Common myeloid progenitor, CD34-positive (primary cell): ENCODE measurements around the gene FNBP1. TPM values are rescaled to one million over a fixed set of nuclear protein-coding genes. Genes with fewer than 3 reads are reported as not detected.

Experiments used
- CTCF ChIA-PET: fragments of 350-600 bp; sonication (Branson Sonifier 250); formaldehyde crosslinking; loops from one replicate; lab custom pipeline; 2021; ENCODE audit warnings: antibody characterized with exemption; lab: Charles Lee
- POLR2A ChIA-PET: fragments of 350-600 bp; sonication (Branson Sonifier 250); formaldehyde crosslinking; loops from one replicate; lab custom pipeline; 2021; ENCODE audit warnings: antibody characterized with exemption; lab: Charles Lee
- DNase-seq, 3 donors: peaks; one replicate each; pipeline versions ENCODE4 v3.0.0 to v3.0.0-alpha.2; 2013
- H3K27ac ChIP-seq, 2 experiments: 1 replicate in 1 of 2; 2 replicates in 1 of 2; pipeline ENCODE4 v1.7.0; 2013; ENCODE audit warnings: inconsistent platforms in 2 of 2, low read length in 2 of 2, mild to moderate bottlenecking in 2 of 2, low read depth in 1 of 2, moderate library complexity in 1 of 2; ENCODE audit not compliant: severe bottlenecking in 2 of 2, insufficient read depth in 1 of 2, poor library complexity in 1 of 2
- H3K27me3 ChIP-seq, 5 experiments: replicated peaks in 2 of 5; 1 replicate in 3 of 5; 2 replicates in 2 of 5; pipeline versions ENCODE4 v1.6.1 to v1.7.0; 2013; ENCODE audit warnings: low read length in 4 of 5, mild to moderate bottlenecking in 2 of 5, moderate library complexity in 2 of 5, inconsistent platforms in 1 of 5; ENCODE audit not compliant: insufficient read depth in 5 of 5, control insufficient read depth in 4 of 5
- H3K36me3 ChIP-seq, 4 experiments: 1 replicate in 2 of 4; 2 replicates in 2 of 4; pipeline versions ENCODE4 v1.6.1 to v1.7.0; 2013; ENCODE audit warnings: low read length in 3 of 4, control low read depth in 1 of 4, mild to moderate bottlenecking in 1 of 4; ENCODE audit not compliant: control insufficient read depth in 4 of 4, insufficient read depth in 4 of 4
- H3K4me1 ChIP-seq, 4 experiments: 1 replicate in 3 of 4; 2 replicates in 1 of 4; pipeline versions ENCODE4 v1.6.1 to v1.7.1; 2013; ENCODE audit warnings: low read length in 3 of 4, mild to moderate bottlenecking in 3 of 4, control low read depth in 1 of 4, inconsistent platforms in 1 of 4, moderate library complexity in 1 of 4; ENCODE audit not compliant: control insufficient read depth in 4 of 4, insufficient read depth in 4 of 4; ENCODE audit errors: control extremely low read depth in 1 of 4
- H3K4me3 ChIP-seq, 7 experiments: 1 replicate in 4 of 7; 2 replicates in 3 of 7; pipeline versions ENCODE4 v1.5.1 to v1.7.0; 2013; ENCODE audit warnings: mild to moderate bottlenecking in 7 of 7, low read length in 6 of 7, moderate library complexity in 6 of 7, inconsistent platforms in 2 of 7, low read depth in 2 of 7, control low read depth in 1 of 7; ENCODE audit not compliant: insufficient read depth in 4 of 7, control insufficient read depth in 1 of 7; ENCODE audit errors: extremely low read depth in 1 of 7
- H3K9me3 ChIP-seq, 5 experiments: 1 replicate in 4 of 5; 2 replicates in 1 of 5; pipeline versions ENCODE4 v1.6.1 to v1.7.1; 2013; ENCODE audit warnings: low read length in 4 of 5, mild to moderate bottlenecking in 2 of 5, inconsistent platforms in 1 of 5, low read depth in 1 of 5, moderate library complexity in 1 of 5; ENCODE audit not compliant: control insufficient read depth in 4 of 5, insufficient read depth in 2 of 5; ENCODE audit errors: control extremely low read depth in 1 of 5
- WGBS: methylation state at CpG from one replicate; pipeline ENCODE4 v1.1.5; 2013; ENCODE audit not compliant: insufficient coverage; 5-methylcytosine and 5-hydroxymethylcytosine counted together
- polyA plus RNA-seq: library from polyadenylated mRNA; unstranded; fragments of 120-200 nt; gene quantifications from one replicate; pipeline ENCODE4 v1.2.1, GENCODE V29; 2013

The FNBP1 gene
- polyA plus RNA-seq = 119 TPM

DNA sequence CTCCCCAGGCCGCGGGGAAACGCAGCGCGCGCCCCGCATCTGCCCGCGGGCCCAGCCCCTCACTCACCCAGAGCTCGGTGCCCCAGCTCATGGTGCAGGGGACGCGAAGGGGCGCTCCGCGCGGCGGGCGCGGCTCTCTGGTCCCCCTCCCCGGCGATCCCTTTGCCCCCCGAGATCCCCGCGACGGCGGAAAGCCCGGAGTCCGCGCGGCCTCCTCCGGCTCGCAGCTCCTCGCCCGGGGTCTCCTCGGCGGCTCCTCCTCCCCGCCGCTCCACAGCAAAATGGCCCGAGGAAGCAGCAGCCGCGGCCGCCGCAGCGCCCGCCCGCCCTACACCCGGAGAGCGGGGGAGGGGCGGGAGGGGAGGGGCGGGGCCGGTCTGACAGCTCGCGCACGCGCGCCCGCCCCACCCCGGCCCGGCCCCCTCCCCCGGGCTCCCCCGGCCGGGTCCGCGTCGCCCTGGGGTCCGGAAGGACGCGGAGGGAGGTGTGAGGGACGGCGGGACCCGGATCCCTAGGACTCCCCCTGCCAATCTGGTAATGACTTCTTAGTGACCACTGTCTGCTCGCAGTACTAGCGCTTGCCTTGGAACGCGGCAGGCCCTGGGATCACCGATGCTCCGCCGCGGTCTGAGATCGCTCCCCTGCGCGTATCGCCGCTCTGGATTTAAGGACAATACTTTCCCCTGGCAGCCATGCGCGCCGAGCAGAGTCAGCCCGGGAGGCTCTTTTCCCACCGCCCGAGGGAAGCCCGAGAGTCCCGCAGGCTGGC is at the start of gene FNBP1:
FNBP1 (minus strand) TSS at position 305 of the 769 bp plus-strand sequence; CDS start at position 91, 214 bp downstream.
- ChIA-PET POLR2A (interaction anchor here (0.8 to 3.4 kb wide), 7 partner anchors 11 to 226 kb away, joined by 3 to 17 read pairs (median 3); partner anchors contain the start of gene GPR107), CTCF (no interaction called here)
- Histone ChIP-seq H3K4me3 (peak within 1 kb of the TSS; percentile 76 to 99 (median 94)), H3K27me3 (no peaks in the 10 kb centered on the region), H3K27ac (peak within 1 kb of the TSS; percentile 89 to 95), H3K4me1 (peaks cover 37 to 73% (median 65%) of the 10 kb centered on the region in 4 experiments), H3K9me3 (no peaks in the 10 kb centered on the region), H3K36me3 (no peaks in the 10 kb centered on the region)
- WGBS = 0% methylated on average over 67 of the region's 92 CpGs
- peak; percentile 66 to 91 (median 88) for DNase-seq

- H3K27ac ChIP-seq = no peak overlapping the region
- peaks cover 15 to 70% (median 43%) of the 10 kb centered on the region in 4 experiments for H3K36me3 ChIP-seq
- no peaks in the 10 kb centered on the region for H3K9me3 ChIP-seq
- no CpG with 5 or more reads among the region's 3 CpGs for WGBS
- POLR2A ChIA-PET = no interaction called here
- no peak for DNase-seq
- no peak overlapping the region for H3K4me3 ChIP-seq
- CTCF ChIA-PET = no interaction called here
- H3K27me3 ChIP-seq = no peaks in the 10 kb centered on the region
- peaks cover 0 to 3% (median 1%) of the 10 kb centered on the region in 4 experiments for H3K4me1 ChIP-seq
These were observed 47.9 kb upstream of the FNBP1 start for GRCh38 chr9:130090915-130091314.

- CTCF ChIA-PET = interaction anchor here (2.4 to 2.7 kb wide), 2 partner anchors 10 to 18 kb away, joined by 6 to 10 read pairs; no protein-coding TSS in a partner anchor
These were observed 46.2 kb upstream of the FNBP1 start for GRCh38 chr9:130089141-130089540.

GRCh38 chr9:130088051-130088450 is 45.1 kb upstream of the FNBP1 start:
- no peaks in the 10 kb centered on the region for H3K27me3 ChIP-seq

More at GRCh38 chr9:130089141-130089540, 46.2 kb upstream of the FNBP1 start:
- H3K36me3 ChIP-seq = peaks cover 15 to 67% (median 47%) of the 10 kb centered on the region in 4 experiments
- 96% methylated on average over 9 of the region's 12 CpGs for WGBS
- no peak overlapping the region for H3K4me3 ChIP-seq
- POLR2A ChIA-PET = no interaction called here
- no peak for DNase-seq
- H3K27ac ChIP-seq = no peak overlapping the region
- H3K27me3 ChIP-seq = no peaks in the 10 kb centered on the region
- H3K4me1 ChIP-seq = peaks cover 0 to 1% (median 0%) of the 10 kb centered on the region in 4 experiments
- no peaks in the 10 kb centered on the region for H3K9me3 ChIP-seq

GRCh38 chr9:130084337-130084736 is 41.3 kb upstream of the FNBP1 start:
- POLR2A ChIA-PET = interaction anchor here (0.7 kb wide), 1 partner anchor 8 kb away, joined by 4 read pairs; no protein-coding TSS in a partner anchor
- no peak for DNase-seq
- CTCF ChIA-PET = interaction anchor here (2.2 kb wide), 1 partner anchor 31 kb away, joined by 4 read pairs; the partner anchor contains the start of gene GPR107
- no peak overlapping the region for H3K27ac ChIP-seq
- H3K27me3 ChIP-seq = no peaks in the 10 kb centered on the region
- no peaks in the 10 kb centered on the region for H3K4me1 ChIP-seq
- 95% methylated on average over 6 of the region's 7 CpGs for WGBS
- H3K4me3 ChIP-seq = no peak overlapping the region
- H3K36me3 ChIP-seq = peaks cover 23 to 62% (median 36%) of the 10 kb centered on the region in 4 experiments
- H3K9me3 ChIP-seq = no peaks in the 10 kb centered on the region

More at GRCh38 chr9:130088051-130088450, 45.1 kb upstream of the FNBP1 start:
- whole genome bisulfite sequencing = 98% methylated on average over 6 of the region's 6 CpGs
- H3K27ac ChIP-seq = peak overlapping the region in 1 of 2 experiments; percentile 9
- no peak for DNase-seq
- peaks cover 20 to 64% (median 41%) of the 10 kb centered on the region in 4 experiments for H3K36me3 ChIP-seq
- ChIA-PET POLR2A (no interaction called here), CTCF (interaction anchor here (1.2 to 2.7 kb wide), 3 partner anchors 11 to 34 kb away, joined by 4 to 10 read pairs (median 6); partner anchors contain the start of gene GPR107)
- H3K4me1 ChIP-seq = peaks cover 0 to 1% (median 0%) of the 10 kb centered on the region in 4 experiments
- no peaks in the 10 kb centered on the region for H3K9me3 ChIP-seq
- H3K4me3 ChIP-seq = no peak overlapping the region

- Histone ChIP-seq H3K27ac (no peak overlapping the region), H3K36me3 (peaks cover 15 to 54% (median 30%) of the 10 kb centered on the region in 4 experiments), H3K4me3 (no peak overlapping the region), H3K9me3 (no peaks in the 10 kb centered on the region), H3K27me3 (no peaks in the 10 kb centered on the region), H3K4me1 (peaks cover 7 to 20% (median 19%) of the 10 kb centered on the region in 4 experiments)
- ChIA-PET POLR2A (no interaction called here), CTCF (interaction anchor here (1.2 kb wide), 1 partner anchor 23 kb away, joined by 4 read pairs; no protein-coding TSS in a partner anchor)
- WGBS = 100% methylated on average over 3 of the region's 3 CpGs
- DNase-seq = no peak
These were observed 35.6 kb upstream of the FNBP1 start for GRCh38 chr9:130078547-130078946.
